ENCODE data around the gene RNH1. TPM values are rescaled to one million over a fixed set of nuclear protein-coding genes. Genes with fewer than 3 reads are reported as not detected.

RNH1 gene
- total RNA-seq, 1 donor from 2014 or later = 151 TPM

GRCh38 chr11:550021-550745, 43.1 kb upstream of the RNH1 start:
- H3K4me3 Mint-ChIP-seq (ENCODE audit: unreplicated experiment) = no peak overlapping the region
- no peaks in the 10 kb centered on the region for H3K9me3 Mint-ChIP-seq (ENCODE audit: unreplicated experiment)
- H3K36me3 Mint-ChIP-seq (ENCODE audit: unreplicated experiment) = no peaks in the 10 kb centered on the region
- TF ChIP-seq CTCF (IDR thresholded peaks at IDR 0.05) = no peak
- DNase-seq (ENCODE audit: extremely low spot score, unreplicated experiment) = no peak
- H3K27me3 Mint-ChIP-seq (ENCODE audit: unreplicated experiment) = peaks cover 2% of the 10 kb centered on the region
- no peaks in the 10 kb centered on the region for H3K4me1 Mint-ChIP-seq (ENCODE audit: unreplicated experiment)
- H3K27ac Mint-ChIP-seq (ENCODE audit: unreplicated experiment) = no peak overlapping the region

- Mint-ChIP-seq H3K9me3 (ENCODE audit: unreplicated experiment) (no peaks in the 10 kb centered on the region), H3K27ac (ENCODE audit: unreplicated experiment) (no peak overlapping the region), H3K4me3 (ENCODE audit: unreplicated experiment) (no peak overlapping the region), H3K36me3 (ENCODE audit: unreplicated experiment) (no peaks in the 10 kb centered on the region), H3K27me3 (ENCODE audit: unreplicated experiment) (peaks cover 2% of the 10 kb centered on the region), H3K4me1 (ENCODE audit: unreplicated experiment) (no peaks in the 10 kb centered on the region)
- TF ChIP-seq CTCF (IDR thresholded peaks at IDR 0.05) = no peak
- no peak for DNase-seq (ENCODE audit: extremely low spot score, unreplicated experiment)
These were observed 41.9 kb upstream of the RNH1 start for GRCh38 chr11:548700-549603.

- Mint-ChIP-seq H3K27ac (ENCODE audit: unreplicated experiment) (no peak overlapping the region), H3K9me3 (ENCODE audit: unreplicated experiment) (no peaks in the 10 kb centered on the region), H3K36me3 (ENCODE audit: unreplicated experiment) (no peaks in the 10 kb centered on the region), H3K4me1 (ENCODE audit: unreplicated experiment) (no peaks in the 10 kb centered on the region), H3K27me3 (ENCODE audit: unreplicated experiment) (no peaks in the 10 kb centered on the region), H3K4me3 (ENCODE audit: unreplicated experiment) (no peak overlapping the region)
- no peak for TF ChIP-seq CTCF (IDR thresholded peaks at IDR 0.05)
- DNase-seq (ENCODE audit: extremely low spot score, unreplicated experiment) = no peak
These were observed 38.1 kb upstream of the RNH1 start for GRCh38 chr11:545171-545570.

GRCh38 chr11:544817-545166, 37.8 kb upstream of the RNH1 start:
- DNase-seq (ENCODE audit: extremely low spot score, unreplicated experiment) = no peak
- no peak overlapping the region for H3K4me3 Mint-ChIP-seq (ENCODE audit: unreplicated experiment)
- no peaks in the 10 kb centered on the region for H3K36me3 Mint-ChIP-seq (ENCODE audit: unreplicated experiment)
- no peak for TF ChIP-seq CTCF (IDR thresholded peaks at IDR 0.05)
- no peaks in the 10 kb centered on the region for H3K27me3 Mint-ChIP-seq (ENCODE audit: unreplicated experiment)
- no peak overlapping the region for H3K27ac Mint-ChIP-seq (ENCODE audit: unreplicated experiment)
- no peaks in the 10 kb centered on the region for H3K4me1 Mint-ChIP-seq (ENCODE audit: unreplicated experiment)
- H3K9me3 Mint-ChIP-seq (ENCODE audit: unreplicated experiment) = no peaks in the 10 kb centered on the region

GRCh38 chr11:541433-541885, 34.4 kb upstream of the RNH1 start:
- Mint-ChIP-seq H3K36me3 (ENCODE audit: unreplicated experiment) (no peaks in the 10 kb centered on the region), H3K4me1 (ENCODE audit: unreplicated experiment) (peaks cover 4% of the 10 kb centered on the region), H3K4me3 (ENCODE audit: unreplicated experiment) (no peak overlapping the region), H3K27me3 (ENCODE audit: unreplicated experiment) (no peaks in the 10 kb centered on the region), H3K9me3 (ENCODE audit: unreplicated experiment) (no peaks in the 10 kb centered on the region), H3K27ac (ENCODE audit: unreplicated experiment) (no peak overlapping the region)
- TF ChIP-seq CTCF (IDR thresholded peaks at IDR 0.05) = no peak
- DNase-seq (ENCODE audit: extremely low spot score, unreplicated experiment) = no peak
